Peyer's patch (tissue), 4 donors: Measurements from ENCODE around the gene ARHGAP35.
A peak's percentile ranks its signal among the peaks of the same experiment; 100 is the strongest.

Source experiments
- CTCF ChIP-seq, 6 experiments: fragments of 450-650 bp in 4 of 6; fragments of 200-600 bp in 2 of 6; sonication (generic) in 1 of 6; IDR thresholded peaks; one replicate each; pipeline ENCODE4 v1.5.1; 2017 to 2019; ENCODE audit warnings: antibody characterized with exemption in 6 of 6, mild to moderate bottlenecking in 3 of 6, moderate library complexity in 1 of 6
- POLR2A ChIP-seq, 2 donors: fragments of 450-650 bp; IDR thresholded peaks; one replicate each; pipeline ENCODE4 v1.5.1; 2017; ENCODE audit warnings: antibody characterized with exemption in 2 of 2, mild to moderate bottlenecking in 2 of 2, moderate library complexity in 2 of 2

DNA sequence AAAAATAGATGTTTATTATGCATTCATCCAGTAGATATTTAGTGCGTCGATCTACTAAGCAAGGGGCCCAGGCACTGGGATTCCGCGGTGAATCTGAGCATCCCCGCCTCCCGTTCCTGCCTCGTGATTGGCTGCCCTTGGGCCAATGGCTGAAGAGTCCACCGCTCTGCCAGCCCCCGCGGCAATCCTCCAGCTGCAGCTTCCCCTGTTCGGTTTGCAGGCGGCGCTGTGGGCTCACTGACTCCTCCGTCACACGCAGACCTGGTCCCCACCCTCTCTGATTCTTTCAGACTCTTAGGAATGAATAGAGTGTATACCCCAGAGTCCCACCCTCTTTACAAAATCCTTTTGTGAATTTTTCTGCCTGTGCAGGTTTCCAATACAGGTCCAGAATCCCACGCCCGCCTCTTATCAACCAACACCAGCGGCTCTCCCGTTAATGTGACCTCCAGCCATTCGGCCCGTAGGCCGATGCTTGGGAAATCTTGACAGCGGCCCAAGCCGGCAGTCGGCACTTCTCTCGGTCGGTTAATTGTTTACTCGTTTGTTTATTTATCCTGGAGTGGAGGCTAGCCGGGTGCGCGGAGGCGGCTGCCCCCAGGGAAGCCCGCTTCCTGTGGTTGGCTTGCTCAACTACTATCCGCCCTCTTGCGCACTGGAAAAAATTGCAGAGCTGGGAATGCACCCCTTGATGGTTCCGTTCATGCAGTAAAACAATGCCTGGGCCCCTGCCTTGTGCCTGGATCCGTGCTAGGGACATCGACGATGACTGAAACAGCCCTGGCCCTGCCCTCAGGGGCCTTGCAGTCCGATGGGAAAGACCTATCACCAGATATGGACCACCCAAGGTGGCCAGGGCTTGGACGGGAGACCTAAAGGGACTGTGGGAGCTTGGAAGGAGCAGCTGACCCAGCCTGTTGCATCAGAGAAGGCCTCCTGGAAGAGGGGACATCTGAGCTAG, 4.5 kb upstream of the ARHGAP35 start:
- TF ChIP-seq CTCF (IDR thresholded peaks at IDR 0.05) (peak; percentile 32 to 93 (median 77)), POLR2A (IDR thresholded peaks at IDR 0.05) (no peak)
